HG03460 (cell line): ENCODE data around the gene GALNT14.

ENCODE experiments used
- ATAC-seq: cut with Tn5 transposase; IDR thresholded peaks from one replicate; pipeline ENCODE4 v1.9.1; 2021; ENCODE audit not compliant: unreplicated experiment

Gene GALNT14

GRCh38 chr2:31088504-31089195 lies 49.6 kb downstream of the GALNT14 start:
- ATAC-seq, result no peak

GRCh38 chr2:31087491-31087890 lies 50.7 kb downstream of the GALNT14 start:
- no peak for ATAC-seq

- ATAC-seq, result no peak
Observed at GRCh38 chr2:31086590-31086989, 51.6 kb downstream of the GALNT14 start.

- no peak for ATAC-seq
Observed at GRCh38 chr2:31083234-31083993, 54.8 kb downstream of the GALNT14 start.

GRCh38 chr2:31082002-31082401 lies 56.2 kb downstream of the GALNT14 start:
- ATAC-seq, result no peak

GRCh38 chr2:31081492-31081891 lies 56.7 kb downstream of the GALNT14 start:
- ATAC-seq, result no peak

- no peak for ATAC-seq
Observed at GRCh38 chr2:31080361-31080760, 57.9 kb downstream of the GALNT14 start.

- no peak for ATAC-seq
Observed at GRCh38 chr2:31079665-31080064, 58.6 kb downstream of the GALNT14 start.

GRCh38 chr2:31078579-31079105 lies 59.6 kb downstream of the GALNT14 start:
- no peak for ATAC-seq

- no peak for ATAC-seq
Observed at GRCh38 chr2:31078011-31078410, 60.2 kb downstream of the GALNT14 start.

- ATAC-seq, result no peak
Observed at GRCh38 chr2:31075941-31076590, 62.2 kb downstream of the GALNT14 start.

- ATAC-seq, result no peak
Observed at GRCh38 chr2:31075431-31075830, 62.8 kb downstream of the GALNT14 start.

GRCh38 chr2:31071741-31072140 lies 66.5 kb downstream of the GALNT14 start:
- no peak for ATAC-seq

GRCh38 chr2:31070339-31071125 lies 67.7 kb downstream of the GALNT14 start:
- no peak for ATAC-seq

GRCh38 chr2:31069643-31070325 lies 68.5 kb downstream of the GALNT14 start:
- ATAC-seq, result no peak

GRCh38 chr2:31067259-31067658 lies 71.0 kb downstream of the GALNT14 start:
- no peak for ATAC-seq

GRCh38 chr2:31066551-31066950 lies 71.7 kb downstream of the GALNT14 start:
- no peak for ATAC-seq

- ATAC-seq, result no peak
Observed at GRCh38 chr2:31066086-31066485, 72.2 kb downstream of the GALNT14 start.

- no peak for ATAC-seq
Observed at GRCh38 chr2:31065356-31065755, 72.9 kb downstream of the GALNT14 start.

- ATAC-seq, result no peak
Observed at GRCh38 chr2:31060397-31060796, 77.8 kb downstream of the GALNT14 start.
